ES-I3 (cell line): ENCODE measurements around the gene ARHGAP42.

Experiments
- H3K36me3 ChIP-seq: 2 replicates; pipeline ENCODE4 v1.6.1; 2013; ENCODE audit warnings: mild to moderate bottlenecking, low read length, control low read depth, moderate library complexity; ENCODE audit not compliant: insufficient read depth
- H3K4me1 ChIP-seq: 2 replicates; pipeline ENCODE4 v1.6.1; 2013; ENCODE audit warnings: mild to moderate bottlenecking, control low read depth, low read length; ENCODE audit not compliant: insufficient read depth
- H3K9ac ChIP-seq: 2 replicates; pipeline ENCODE4 v1.6.1; 2013; ENCODE audit warnings: low read depth, mild to moderate bottlenecking, low read length, moderate library complexity
- H3K9me3 ChIP-seq: 2 replicates; pipeline ENCODE4 v1.6.1; 2013; ENCODE audit warnings: mild to moderate bottlenecking, low read length, moderate library complexity; ENCODE audit not compliant: control insufficient read depth, insufficient read depth

The ARHGAP42 gene

DNA sequence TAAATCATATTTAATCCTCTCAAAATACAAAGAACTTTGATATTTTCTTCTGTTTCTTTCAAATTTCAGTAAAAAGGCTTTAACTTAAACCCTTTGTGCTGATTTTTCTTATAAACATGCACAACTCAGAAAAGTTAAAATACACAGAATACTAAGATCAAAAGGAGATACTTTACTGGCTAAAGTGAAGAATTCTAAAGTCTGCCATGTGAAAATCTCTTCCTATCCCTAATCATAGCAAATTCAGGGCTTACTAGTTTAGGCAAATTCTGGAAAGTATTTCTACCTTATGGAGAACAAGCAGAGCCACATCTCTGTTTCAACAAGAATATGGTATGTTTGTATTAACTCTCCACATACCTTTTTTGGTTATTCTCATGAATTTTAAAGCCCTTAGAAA is 345.9 kb downstream of the ARHGAP42 start:
- no peaks in the 10 kb centered on the region for H3K9me3 ChIP-seq
- no peak overlapping the region for H3K9ac ChIP-seq
- no peaks in the 10 kb centered on the region for H3K4me1 ChIP-seq
- no peaks in the 10 kb centered on the region for H3K36me3 ChIP-seq

- Histone ChIP-seq H3K4me1 (no peaks in the 10 kb centered on the region), H3K36me3 (no peaks in the 10 kb centered on the region)
Observed at GRCh38 chr11:101034076-101034475, 347.0 kb downstream of the ARHGAP42 start.

GRCh38 chr11:101035872-101036271 is 348.8 kb downstream of the ARHGAP42 start:
- no peaks in the 10 kb centered on the region for H3K36me3 ChIP-seq
- no peaks in the 10 kb centered on the region for H3K9me3 ChIP-seq
- no peak overlapping the region for H3K9ac ChIP-seq
- no peaks in the 10 kb centered on the region for H3K4me1 ChIP-seq

More at GRCh38 chr11:101034076-101034475, 347.0 kb downstream of the ARHGAP42 start:
- H3K9ac ChIP-seq = no peak overlapping the region
- no peaks in the 10 kb centered on the region for H3K9me3 ChIP-seq
